GM12875 (cell line): ENCODE data around the gene MRAP2.
"Not testable (repeated sequence)": the region's sequence is repeated elsewhere in the genome, so short reads cannot be mapped to it uniquely, and the experiment has no call there.

ENCODE experiments used
- H3K4me3 ChIP-seq: one replicate; pipeline ENCODE4 v1.5.1; 2011; ENCODE audit warnings: low read depth, low read length, control low read depth
- TF ChIP-seq, protein P1 (sequence below): IDR thresholded peaks from 2 replicates; pipeline ENCODE4 v1.5.1; 2011; ENCODE audit warnings: low read depth, mild to moderate bottlenecking, control low read depth, inconsistent platforms, low read length, moderate library complexity, borderline replicate concordance; ENCODE audit not compliant: insufficient read depth

The MRAP2 gene

DNA sequence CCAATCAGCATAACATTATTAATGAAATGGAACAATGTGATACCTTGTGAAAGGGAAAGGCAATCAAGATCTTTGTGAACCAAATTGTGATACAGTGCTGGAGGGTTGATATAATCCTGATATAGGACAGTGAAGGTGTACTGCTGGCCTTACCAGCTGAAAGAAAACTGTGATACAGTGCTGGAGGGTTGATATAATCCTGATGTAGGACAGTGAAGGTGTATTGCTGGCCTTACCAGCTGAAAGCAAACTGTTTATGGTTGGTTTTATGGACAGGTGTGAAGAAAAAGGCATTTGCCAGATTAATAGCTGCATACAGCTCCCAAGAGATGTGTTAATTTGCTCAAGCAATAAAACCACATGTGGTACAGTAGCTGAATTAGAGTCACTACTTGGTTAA, 73.9 kb downstream of the MRAP2 start:
- TF ChIP-seq, protein P1, sequence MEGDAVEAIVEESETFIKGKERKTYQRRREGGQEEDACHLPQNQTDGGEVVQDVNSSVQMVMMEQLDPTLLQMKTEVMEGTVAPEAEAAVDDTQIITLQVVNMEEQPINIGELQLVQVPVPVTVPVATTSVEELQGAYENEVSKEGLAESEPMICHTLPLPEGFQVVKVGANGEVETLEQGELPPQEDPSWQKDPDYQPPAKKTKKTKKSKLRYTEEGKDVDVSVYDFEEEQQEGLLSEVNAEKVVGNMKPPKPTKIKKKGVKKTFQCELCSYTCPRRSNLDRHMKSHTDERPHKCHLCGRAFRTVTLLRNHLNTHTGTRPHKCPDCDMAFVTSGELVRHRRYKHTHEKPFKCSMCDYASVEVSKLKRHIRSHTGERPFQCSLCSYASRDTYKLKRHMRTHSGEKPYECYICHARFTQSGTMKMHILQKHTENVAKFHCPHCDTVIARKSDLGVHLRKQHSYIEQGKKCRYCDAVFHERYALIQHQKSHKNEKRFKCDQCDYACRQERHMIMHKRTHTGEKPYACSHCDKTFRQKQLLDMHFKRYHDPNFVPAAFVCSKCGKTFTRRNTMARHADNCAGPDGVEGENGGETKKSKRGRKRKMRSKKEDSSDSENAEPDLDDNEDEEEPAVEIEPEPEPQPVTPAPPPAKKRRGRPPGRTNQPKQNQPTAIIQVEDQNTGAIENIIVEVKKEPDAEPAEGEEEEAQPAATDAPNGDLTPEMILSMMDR: no peak
- no peak overlapping the region for H3K4me3 ChIP-seq

DNA sequence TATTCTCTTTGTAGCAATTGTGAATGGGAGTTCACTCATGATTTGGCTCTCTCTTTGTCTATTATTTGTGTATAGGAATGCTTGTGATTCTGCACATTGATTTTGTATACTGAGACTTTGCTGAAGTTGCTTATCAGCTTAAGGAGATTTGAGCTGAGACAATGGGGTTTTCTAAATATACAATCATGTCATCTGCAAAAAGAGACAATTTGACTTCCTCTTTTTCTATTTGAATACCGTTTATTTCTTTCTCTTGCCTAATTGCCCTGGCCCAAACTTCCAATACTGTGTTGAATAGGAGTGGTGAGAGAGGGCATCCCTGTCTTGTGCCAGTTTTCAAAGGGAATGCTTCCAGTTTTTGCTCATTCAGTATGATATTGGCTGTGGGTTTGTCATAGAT, 77.8 kb downstream of the MRAP2 start:
- H3K4me3 ChIP-seq: not testable (repeated sequence)

DNA sequence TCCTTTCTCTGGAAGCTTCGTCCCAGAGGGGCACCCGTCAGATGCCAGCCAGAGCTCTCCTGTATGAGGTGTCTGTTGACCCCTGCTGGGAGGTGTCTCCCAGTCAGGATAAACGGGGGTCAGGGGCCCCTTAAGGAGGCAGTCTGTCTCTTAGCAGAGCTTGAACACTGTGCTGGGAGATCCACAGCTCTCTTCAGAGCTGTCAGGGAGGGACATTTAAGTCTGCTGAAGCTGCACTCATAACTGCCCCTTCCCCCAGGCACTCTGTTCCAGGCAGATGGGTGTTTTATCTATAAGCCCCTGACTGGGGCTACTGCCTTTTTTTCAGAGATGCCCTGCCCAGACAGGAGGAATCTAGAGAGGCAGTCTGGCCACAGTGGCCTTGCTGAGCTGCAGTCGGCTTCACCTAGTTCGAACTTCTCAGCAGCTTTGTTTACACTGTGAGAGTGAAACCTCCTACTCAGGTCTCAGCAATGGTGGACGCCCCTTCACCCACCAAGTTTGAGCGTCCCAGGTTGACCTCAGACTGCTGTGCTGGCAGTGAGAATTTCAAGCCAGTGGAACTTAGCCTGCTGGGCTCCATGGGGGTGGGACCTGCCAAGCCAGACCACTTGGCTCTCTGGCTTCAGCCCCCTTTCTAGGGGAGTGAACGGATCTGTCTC, 81.5 kb downstream of the MRAP2 start:
- not testable (repeated sequence) for H3K4me3 ChIP-seq

DNA sequence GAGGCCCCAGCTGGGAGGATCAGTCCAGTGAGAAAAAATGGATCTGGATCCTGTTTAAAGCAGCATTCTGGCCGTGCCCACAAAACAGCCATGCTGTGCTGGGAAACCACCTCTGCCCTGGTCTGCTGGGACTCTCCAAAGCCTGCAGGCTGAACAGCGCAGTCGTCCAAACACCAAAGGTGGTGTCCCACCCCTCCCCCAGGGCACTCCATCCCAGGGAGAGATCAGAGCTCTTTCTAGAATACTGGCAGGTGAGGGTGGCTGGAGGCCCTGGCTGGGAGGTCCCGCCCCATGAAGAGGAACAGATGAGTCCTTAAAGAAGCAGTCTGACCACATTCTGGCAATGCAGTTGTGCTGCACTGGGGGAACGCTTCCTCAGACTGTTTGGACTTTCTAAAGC, 84.6 kb downstream of the MRAP2 start:
- TF ChIP-seq, protein P1: no peak
- H3K4me3 ChIP-seq: no peak overlapping the region

DNA sequence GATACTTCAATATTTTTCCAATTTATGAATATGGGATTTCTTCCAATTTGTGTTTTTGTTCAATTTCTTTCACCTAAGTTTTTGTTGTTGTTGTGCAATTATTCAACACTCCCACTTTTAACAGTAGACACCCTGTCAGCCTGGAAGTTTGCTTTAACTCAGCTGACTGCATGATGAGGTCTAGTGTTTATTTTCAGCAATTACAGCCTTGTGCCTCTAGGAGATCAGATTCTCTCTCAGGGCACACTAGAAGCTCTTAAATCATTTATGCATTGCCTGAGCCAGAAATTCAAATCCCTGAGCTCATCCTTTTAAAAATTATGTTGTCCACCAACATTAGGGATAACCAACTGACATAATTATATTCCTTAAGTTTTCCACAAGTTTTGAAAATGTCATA, 85.7 kb downstream of the MRAP2 start:
- TF ChIP-seq, protein P1: no peak

DNA sequence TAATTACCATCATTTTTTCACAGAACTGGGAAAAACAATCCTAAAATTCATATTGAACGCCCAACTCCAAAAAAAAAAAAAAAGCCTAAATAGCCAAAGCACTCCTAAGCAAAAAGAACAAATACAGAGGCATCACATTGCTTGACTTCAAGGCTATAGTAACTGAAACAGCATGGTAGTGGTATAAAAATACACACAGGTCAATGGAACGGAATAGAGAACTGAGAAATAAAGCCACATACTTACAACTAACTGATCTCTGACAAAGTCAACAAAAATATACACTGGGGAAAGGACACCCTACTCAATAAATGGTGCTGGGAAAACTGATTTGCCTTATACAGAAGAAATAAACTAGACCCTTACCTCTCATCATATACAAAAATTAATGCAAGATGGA, 89.6 kb downstream of the MRAP2 start:
- TF ChIP-seq, protein P1: no peak
- H3K4me3 ChIP-seq: no peak overlapping the region

More for the DNA sequence above, 85.7 kb downstream of the MRAP2 start:
- H3K4me3 ChIP-seq: no peak overlapping the region

DNA sequence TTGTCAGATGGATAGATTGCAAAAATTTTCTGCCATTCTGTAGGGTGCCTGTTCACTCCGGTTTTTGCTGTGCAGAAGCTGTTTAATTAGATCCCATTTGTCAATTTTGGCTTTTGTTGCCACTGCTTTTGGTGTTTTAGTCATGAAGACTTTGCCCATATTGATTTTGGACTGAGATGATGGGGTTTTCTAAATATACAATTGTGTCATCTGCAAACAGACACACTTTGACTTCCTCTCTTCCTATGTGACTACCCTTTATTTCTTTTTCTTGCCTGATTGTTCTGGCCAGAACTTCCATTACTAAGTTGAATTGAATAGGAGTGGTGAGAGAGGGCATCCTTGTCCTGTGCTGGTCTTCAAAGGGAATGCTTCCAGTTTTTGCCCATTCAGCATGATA, 96.0 kb downstream of the MRAP2 start:
- H3K4me3 ChIP-seq: not testable (repeated sequence)

DNA sequence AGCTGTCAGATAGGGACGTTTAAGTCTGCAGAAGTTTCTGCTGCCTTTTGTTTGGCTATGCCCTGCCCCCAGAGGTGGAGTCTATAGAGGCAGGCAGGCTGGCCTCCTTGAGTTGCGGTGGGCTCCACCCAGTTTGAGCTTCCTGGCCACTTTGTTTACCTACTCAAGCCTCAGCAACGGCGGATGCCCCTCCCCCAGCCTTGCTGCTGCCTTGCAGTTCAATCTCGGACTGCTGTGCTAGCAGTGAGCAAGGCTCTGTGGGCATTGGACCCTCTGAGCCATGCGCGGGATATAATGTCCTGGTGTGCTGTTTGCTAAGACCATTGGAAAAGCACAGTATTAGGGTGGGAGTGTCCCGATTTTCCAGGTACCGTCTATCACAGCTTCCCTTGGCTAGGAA, 99.8 kb downstream of the MRAP2 start:
- H3K4me3 ChIP-seq: not testable (repeated sequence)

DNA sequence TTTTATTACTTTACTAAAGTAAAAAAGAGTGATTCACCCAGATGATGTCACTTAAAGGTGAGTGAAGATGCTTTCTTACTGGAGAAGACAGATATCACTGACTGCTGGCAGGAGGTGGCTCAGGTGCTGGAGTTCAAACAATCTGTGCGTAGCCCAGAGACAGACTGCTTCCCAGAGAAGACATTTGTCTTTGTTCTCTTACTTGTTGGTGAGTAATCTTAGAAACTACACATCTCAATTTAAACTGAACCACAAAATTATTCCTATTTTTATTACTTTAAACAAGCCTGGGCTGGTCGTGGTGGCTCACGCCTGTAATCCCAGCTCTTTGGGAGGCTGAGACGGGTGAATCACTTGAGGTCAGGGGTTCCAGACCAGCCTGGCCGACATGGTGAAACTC, 101.7 kb downstream of the MRAP2 start:
- TF ChIP-seq, protein P1: no peak

More for the DNA sequence above, 101.7 kb downstream of the MRAP2 start:
- H3K4me3 ChIP-seq: no peak overlapping the region
